ENCODE measurements around the gene MATR3.
A peak's percentile ranks its signal among the peaks of the same experiment; 100 is the strongest.

DNA sequence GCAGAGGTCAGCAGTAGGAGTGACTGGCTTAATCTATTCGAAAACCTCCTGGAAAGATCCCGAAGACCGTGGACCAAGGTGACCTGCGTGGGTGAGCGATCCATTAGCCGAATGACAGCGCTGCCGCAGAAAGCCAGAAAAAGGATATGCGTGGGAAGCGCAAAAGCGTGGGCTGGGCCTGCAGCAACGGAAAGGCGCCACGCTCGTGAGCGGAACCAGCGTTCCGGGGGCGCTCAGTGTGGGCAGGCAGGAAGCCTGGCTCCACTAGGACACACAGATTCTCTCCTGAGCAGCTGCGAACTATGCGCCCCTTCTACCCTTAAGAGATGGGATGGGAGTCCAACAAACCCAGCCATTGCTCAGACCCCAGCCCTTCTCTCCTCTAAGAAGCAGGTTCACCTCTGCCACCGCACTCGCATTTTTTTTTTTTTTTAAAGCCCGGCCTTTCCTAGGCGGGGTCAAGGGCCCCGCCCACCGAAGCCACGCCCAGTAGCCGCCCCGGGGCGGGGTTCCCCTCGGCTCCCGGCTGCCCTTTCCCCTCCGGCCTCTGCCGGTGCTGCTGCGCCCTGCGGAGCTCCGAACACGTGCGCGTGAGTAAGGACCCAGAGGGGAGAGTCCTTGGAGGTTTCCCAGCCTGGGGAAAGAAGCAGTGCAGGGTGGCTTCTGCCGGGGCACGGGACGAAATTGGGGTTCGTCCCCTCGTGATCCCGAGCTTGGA lies 19.8 kb upstream of the MATR3 start:
- TF ChIP-seq, protein P1, sequence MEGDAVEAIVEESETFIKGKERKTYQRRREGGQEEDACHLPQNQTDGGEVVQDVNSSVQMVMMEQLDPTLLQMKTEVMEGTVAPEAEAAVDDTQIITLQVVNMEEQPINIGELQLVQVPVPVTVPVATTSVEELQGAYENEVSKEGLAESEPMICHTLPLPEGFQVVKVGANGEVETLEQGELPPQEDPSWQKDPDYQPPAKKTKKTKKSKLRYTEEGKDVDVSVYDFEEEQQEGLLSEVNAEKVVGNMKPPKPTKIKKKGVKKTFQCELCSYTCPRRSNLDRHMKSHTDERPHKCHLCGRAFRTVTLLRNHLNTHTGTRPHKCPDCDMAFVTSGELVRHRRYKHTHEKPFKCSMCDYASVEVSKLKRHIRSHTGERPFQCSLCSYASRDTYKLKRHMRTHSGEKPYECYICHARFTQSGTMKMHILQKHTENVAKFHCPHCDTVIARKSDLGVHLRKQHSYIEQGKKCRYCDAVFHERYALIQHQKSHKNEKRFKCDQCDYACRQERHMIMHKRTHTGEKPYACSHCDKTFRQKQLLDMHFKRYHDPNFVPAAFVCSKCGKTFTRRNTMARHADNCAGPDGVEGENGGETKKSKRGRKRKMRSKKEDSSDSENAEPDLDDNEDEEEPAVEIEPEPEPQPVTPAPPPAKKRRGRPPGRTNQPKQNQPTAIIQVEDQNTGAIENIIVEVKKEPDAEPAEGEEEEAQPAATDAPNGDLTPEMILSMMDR (conservative IDR thresholded peaks at IDR 0.05; ENCODE audit: low read depth, low read length), result no peak
- TF ChIP-seq MXI1 (IDR thresholded peaks at IDR 0.05; ENCODE audit: borderline replicate concordance, low read depth, low read length) (peak; percentile 94), FOS (IDR thresholded peaks at IDR 0.05; ENCODE audit: low read depth, low read length) (no peak), BHLHE40 (IDR thresholded peaks at IDR 0.05; ENCODE audit: low read depth, low read length) (peak; percentile 87), NFE2L2 (IDR thresholded peaks at IDR 0.05; ENCODE audit: low read depth, low read length) (no peak), RAD21 (IDR thresholded peaks at IDR 0.05; ENCODE audit: low read length) (no peak), POLR2A (IDR thresholded peaks at IDR 0.05; ENCODE audit: low read depth, low read length) (peak; percentile 81; the same call in 1 of the 2 replicates), RFX5 (IDR thresholded peaks at IDR 0.05; ENCODE audit: low read depth, low read length) (no peak), MAZ (IDR thresholded peaks at IDR 0.05; ENCODE audit: borderline replicate concordance, low read depth, low read length) (peak; percentile 40; the same call in 1 of the 2 replicates)
- TF ChIP-seq, protein P2, sequence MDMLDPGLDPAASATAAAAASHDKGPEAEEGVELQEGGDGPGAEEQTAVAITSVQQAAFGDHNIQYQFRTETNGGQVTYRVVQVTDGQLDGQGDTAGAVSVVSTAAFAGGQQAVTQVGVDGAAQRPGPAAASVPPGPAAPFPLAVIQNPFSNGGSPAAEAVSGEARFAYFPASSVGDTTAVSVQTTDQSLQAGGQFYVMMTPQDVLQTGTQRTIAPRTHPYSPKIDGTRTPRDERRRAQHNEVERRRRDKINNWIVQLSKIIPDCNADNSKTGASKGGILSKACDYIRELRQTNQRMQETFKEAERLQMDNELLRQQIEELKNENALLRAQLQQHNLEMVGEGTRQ (IDR thresholded peaks at IDR 0.05; ENCODE audit: low read depth, low read length), result peak; percentile 65

Data from IMR-90 (cell line).